Measurements from ENCODE around the gene GABRR2.
"Not testable (repeated sequence)": the region's sequence is repeated elsewhere in the genome, so short reads cannot be mapped to it uniquely, and the experiment has no call there.

The GABRR2 gene

DNA sequence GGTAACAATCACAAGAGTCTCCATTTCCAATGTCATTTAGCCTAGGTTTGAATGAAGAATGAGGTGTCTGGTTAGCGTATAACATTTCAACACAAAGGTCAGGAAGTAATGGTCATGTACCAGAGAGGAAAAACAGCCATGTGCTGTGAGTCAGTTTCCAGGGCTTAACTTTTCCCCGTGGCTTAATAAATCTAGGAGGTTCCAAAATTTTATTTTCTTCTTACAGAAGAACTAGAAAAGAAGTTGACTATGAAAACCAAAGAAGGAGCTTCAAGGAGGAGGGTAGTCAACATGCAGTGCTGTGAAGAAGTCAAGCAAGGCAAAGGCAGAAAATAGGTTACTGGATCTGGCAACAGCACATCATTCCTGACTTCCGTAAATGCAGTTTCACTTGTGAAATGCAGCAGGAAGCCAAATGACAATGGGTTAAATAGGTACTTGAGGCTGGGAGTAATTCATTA, 8.4 kb upstream of the GABRR2 start:
- no peak for DNase-seq

DNA sequence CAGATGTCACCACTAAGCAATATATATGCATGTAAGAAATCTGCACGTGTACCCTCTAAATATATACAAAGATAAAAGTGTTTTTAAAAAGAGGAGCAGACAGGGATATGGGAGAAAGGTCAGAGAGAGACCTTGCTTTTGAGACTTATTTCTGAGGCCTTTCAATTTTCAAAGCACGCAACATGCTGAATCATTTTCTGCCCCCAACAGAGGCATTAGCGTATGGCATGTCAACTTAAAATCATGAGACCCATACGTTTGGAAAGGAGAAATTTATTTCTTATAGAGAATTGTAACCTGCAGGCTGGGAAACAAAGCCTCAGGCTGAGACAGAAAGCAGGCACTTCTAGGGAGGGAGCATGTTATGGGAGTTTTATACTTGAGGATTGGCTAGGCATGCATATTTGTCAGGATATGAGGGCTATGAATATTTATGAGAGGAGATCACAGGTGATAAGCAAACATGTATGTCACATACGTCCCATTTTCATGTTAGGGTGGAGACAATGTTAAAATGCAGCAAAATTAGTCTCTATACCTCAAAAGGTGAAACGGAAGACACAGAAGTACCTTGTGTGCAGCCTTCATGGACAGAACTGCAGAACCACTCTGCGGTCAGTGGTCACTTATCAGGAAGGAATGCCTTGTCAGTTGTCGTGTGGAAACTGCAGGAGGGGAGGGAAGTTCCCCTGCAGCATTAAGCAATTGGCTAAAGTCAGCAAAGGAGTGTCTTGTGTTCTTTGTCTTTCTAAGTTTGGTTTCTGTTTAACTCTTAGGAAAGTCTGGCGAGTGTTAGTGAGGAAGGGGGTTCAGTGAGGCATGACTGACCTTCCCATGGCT, 6.3 kb upstream of the GABRR2 start:
- no peak for DNase-seq

DNA sequence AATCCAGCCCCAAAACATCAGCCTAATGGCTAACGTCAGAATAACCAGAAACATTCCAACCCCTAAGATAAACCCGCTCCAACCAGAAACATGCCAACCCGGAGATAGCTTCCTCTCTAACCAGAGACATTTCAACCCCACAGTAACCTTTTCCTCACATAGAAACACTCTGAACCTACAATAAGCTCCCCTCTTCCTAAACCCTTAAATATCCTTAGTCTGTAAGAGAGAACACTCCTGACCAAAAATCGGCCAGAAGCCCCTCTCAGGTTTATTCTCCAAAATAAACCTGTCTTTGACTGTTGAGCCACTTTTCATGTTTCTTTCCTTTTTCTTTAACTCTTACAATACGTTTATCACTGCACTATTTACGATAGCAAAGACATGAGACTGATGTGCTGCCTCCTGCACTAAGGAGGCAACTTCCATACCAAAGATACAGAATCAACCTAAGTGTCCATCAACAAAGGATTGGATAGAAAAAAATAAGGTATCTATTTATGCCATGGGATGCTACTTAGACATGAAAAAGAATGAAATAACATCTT, 5.0 kb upstream of the GABRR2 start:
- no peak for DNase-seq

DNA sequence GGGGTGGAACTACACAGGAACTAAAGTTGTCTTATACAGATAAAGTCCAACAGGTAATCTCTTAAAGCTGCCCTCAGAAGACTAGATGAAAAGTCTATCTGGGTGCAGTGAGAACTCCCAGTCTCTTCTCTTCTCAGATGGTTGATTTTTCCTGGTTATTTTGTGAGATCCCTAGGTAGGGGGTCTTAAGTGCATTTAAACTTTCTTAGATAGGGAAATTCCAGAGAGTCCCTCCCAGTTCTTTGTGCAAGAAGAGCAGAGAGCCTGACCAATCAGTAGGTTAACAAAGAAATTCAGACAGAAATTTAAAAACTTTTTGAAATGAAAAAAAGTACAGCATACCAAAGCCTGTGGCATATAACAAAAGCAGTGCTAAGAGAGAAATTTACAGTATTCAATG, 2.0 kb upstream of the GABRR2 start:
- DNase-seq, result no peak

DNA sequence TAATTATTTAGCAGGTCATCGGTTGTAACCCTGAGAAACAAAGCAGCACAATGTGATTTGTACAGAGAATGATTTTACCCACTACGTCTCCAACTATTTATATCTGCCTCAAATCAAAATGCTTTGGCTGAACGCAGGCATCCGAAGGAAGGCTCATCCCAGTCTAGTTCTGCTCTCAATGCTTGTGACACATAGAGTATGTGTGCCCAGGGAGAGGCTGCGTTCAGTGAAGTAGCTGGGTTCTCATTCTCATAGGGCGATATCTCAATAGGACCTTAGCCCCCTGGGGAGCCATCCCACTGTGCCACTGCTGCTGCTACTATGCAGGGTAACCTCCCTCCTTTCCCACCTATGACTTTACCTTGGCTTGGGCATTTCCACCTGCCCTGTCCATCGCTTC, 407 bp downstream of the GABRR2 start:
- no peak for DNase-seq

DNA sequence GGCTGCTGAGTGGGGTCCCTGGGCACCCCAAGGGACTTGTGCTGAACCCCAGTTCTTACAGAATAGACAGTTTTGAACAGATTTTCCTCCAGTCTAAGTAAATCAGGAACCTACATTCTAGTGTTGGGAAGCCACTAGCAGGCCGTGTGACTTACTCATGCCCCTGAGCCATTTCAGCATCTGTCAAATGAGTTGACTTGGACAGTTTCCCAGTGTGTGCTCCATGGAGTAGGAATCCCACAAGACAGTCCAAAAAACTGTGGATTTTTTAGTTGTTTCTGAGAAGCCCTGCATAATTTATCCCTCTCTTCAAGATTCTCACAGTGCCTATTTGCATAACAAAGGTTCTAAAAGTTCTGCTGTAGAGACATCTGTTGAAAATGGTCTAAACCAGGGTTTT, 2.1 kb downstream of the GABRR2 start:
- DNase-seq, result no peak

DNA sequence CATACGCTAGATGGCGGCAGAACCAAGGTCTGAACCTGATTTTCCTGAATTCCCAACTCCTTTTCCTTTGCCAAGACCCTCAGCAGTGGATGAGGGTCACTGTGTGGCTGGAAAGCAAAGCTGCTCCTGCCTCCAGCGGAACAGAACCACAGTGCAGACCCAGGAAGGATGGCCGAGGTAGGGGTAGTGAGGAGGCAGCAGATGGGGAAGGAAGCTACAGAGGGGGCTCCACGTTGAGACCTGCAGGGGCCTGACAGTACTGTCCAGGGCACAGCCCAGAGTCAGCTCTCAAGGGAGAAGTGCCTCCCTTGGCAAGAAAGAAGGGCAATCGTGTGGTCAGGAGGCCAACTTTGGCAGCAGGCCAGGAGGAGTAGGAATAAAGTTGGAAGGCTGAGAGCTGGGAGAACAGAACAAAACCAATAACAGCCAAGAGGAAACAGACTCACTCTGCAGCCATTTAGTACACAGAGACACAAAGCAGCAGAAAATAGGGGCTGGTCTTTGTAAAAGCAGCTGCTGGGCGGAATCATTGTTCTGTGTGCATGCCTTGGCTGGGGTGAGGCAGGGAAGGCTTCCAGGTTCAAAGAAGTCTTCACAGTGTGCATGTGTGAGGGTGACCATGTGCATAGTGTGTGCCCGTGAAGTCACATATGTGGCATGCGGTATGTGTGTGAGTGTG, 3.1 kb downstream of the GABRR2 start:
- no peak for DNase-seq

DNA sequence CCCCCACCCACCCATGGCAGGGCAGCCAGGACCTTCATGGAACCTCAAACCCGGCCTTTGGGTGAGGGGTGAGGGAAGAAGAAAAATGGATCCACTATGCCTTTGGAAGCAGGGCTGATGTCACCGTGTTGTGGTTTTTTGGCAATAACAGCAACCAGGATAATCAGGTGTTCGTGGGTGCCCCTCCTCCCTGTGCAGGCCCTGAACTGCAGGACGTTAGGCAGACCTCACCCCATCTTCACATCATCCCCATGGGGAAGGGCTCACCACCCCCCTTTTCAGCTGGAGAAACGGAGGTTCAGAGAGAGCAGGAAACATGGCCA, 3.6 kb downstream of the GABRR2 start:
- DNase-seq, result no peak

DNA sequence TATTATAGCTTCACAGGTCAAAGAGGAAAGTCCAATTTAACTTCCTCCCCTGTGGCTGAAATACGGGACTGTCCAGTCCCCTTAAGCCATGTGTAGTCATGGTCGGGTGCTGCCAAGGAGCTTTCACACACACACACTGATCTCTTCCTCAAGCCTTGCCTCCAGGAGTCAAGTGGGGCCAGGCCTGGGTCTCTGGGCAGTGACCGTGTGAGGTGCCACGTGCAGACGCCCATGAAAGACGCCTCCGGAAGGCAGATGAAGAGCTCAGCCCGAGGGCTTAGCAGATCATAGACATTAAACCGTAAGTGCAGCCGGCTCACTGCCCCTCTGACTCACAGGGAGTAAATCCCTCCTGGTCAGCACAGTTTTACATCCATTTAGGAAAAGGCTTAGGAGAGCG, 4.2 kb downstream of the GABRR2 start:
- DNase-seq, result no peak

DNA sequence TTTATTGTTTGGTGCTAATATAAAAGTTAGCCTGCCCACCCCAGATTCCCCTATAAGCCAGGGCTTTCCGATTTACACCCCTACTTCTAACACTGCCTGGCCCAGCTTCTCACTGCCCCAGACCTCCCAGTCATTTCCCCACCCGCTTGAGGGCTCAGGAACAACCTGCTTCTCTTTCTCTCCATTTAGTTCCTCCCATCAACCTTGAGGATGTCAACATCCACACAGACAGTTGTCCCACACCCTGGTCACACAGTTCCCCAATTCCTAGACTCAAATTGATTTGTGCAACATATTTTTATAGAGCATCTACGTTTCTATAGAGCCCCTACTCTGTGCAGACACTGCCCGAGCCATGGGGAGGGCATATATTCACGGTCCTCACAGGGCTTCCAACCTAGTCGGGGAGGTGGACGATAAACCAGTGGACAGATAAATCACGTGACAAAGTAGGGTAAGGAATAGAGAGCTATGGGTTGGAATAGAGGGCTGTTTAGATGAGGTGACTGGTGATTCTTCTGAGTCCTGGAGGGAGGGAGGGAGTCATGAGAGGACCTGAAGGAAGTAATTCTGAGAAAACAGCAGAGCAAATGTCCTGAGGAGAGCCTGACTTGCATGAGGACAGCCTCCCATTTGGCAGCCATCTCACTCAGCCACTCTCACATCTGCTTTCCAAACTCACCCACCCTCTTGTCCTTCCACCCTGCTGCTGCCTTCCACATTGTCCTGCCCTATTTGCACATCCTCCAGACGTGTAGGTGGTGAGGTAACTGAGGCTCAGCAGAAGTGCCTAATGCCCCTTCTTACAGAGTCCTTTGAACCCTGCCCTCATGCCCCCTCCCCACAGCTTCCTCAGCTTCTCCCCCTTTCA, 6.3 kb downstream of the GABRR2 start:
- DNase-seq, result no peak

DNA sequence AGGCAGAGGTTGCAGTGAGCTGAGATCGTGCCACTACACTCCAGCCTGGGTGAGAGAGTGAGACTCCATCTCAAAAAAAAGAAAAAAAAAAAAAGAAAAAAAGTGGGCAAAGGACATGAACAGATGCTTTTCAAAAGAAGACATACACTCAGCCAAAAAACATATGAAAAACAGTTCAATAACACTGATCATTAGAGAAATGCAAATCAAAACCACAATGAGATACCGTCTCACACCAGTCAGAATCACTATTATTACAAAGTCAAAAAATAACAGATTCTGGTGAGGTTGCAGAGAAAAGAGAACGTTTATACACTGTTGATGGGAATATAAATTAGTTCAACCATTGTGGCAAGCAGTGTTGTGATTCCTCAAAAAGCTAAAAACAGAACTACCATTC, 10.6 kb downstream of the GABRR2 start:
- not testable (repeated sequence) for DNase-seq

DNA sequence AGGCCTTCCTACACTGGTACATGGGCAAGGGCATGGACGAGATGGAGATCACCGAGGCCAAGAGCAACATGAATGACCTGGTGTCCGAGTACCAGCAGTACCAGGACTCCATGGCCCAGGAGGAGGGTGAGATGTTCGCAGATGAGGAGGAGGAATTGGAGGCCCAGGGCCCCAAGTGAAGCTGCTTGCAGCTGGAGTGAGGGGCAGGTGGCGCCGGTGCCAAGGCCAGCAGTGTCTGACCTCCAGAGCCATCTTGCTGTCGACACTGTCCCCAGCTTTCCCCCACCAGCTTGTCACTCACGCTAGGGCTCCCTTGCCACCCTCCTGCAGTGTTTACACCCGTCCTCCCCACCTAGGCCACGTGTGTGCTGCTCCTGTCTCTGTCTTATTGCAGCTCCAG, 12.2 kb downstream of the GABRR2 start:
- DNase-seq, result no peak

DNA sequence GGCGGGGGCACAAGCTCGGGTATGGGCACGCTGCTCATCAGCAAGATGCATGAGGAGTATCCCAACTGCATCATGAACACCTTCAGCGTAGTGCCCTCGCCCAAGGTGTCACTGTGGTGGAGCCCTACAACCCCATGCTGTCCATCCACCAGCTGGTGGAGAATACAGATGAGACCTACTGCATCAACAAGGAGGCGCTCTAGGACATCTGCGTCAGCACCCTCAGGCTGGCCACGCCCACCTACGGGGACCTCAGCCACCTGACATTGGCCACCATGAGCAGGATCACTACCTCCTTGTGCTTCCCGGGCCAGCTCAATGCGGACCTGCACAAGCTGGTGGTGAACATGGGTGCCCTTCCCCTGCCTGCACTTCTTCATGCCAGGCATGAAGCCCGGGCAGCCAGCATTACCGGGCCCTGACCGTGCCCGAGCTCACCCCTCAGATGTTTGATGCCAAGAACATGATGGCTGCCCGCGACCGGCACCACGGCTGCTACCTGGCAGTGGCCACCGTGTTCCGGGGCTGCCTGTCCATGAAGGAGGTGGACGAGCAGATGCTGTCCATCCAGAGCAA, 12.8 kb downstream of the GABRR2 start:
- DNase-seq, result no peak

DNA sequence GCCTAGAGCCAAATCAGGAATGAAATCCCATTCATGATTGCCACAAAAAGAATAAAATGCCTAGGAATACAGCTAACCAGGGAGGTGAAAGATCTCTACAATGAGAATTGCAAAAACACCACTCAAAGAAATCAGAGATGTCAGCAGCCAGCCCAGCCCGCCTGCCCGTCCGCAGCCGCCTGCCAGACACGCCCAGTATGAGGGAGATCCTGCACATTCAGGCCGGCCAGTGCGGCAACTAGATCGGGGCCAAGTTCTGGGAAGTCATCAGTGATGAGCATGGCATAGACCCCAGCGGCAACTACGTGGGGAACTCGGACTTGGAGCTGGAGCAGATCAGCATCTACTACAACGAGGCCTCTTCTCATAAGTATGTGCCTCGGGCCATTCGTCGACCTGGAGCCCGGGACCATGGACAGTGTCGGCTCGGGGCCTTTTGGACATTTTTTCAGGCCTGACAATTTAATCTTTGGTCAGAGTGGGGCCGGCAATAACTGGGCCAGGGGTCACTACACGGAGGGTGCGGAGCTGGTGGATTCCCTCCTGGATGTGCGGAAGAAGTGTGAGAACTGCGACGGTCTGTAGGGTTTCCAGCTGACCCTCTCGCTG, 13.4 kb downstream of the GABRR2 start:
- DNase-seq, result no peak

DNA sequence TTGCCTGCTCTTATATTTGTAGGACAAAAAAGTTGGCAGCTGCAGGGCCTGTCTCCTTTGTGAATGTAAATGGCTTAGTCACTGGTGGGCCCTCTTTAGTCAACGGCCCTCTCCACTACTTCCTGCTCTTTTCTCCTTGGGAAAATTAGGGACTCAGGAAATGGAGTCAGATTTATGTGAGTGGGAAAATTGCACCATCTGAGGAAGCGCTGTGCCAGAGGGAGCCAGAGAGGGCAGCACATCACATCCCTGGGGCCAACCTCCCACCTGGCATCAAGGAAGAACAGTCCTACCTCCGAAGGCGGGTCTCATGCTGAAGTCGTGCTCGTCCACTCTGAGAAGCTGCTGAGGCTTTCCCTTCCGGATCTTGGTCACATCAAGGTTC, 15.6 kb downstream of the GABRR2 start:
- no peak for DNase-seq

DNA sequence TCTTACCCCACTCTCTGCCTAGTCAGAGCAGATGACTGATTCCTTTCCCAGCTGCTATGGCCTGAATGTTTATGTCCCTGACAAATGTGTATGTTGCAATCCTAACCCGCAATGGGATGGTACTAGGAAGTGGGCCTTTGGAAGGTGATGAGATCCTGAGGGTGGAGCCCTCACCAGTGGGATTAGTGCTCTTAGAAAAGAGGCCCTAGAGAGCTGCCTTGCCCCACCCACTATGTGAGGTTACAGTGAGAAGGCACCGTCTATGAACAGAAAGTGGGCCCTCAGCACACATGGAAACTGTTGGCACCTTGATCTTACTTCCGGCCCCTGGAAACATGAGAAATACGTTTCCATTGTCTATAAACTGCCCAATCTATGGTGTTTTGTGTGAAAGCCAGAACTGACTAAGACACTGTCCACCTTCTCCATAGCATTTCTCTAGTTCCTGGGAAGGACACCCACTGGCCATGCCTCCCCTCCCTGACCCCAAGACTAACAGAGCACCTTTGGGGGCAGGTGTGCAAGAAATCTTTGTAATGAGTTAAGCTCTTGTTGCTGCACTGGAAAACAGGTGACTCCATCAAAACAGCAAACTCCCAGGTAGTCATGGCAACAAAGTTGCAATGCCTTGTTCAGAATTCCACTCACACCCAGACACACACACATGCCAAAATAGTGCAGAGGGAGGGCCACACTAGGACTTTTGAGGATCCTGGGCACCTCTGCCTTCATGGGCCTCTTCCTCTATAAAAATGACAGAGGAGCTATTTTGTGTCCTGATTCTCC, 16.2 kb downstream of the GABRR2 start:
- DNase-seq, result no peak

DNA sequence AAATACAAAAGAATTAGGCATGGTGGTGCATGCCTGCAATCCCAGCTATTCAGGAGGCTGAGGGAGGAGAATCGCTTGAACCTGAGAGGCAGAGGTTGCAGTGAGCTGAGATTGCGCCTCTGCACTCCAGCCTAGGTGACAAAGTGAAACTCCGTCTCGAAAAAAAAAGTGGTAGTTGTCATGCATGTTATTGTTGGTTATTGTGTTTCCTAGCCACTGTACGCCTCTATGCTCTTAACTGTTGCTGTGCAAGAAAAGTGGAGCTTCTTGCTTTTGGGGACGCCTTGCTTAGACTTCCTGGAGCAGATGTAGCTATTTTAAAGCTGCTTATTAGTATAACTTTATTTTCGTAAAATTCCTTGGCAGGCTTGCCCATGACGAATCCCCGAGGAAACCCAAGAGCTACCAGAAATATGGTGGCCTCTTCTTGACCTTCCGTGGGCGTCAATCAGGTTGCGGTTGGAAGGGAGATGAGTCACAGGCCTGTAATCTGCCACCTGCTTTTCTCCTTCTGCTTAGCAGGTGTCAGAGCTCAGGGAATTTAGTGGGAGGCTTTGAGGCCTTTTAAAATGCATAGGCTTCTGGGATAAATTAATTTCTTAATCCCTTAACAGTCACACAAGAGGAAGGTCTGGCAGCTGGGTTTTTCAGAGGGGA, 17.3 kb downstream of the GABRR2 start:
- DNase-seq, result peak; percentile 54

DNA sequence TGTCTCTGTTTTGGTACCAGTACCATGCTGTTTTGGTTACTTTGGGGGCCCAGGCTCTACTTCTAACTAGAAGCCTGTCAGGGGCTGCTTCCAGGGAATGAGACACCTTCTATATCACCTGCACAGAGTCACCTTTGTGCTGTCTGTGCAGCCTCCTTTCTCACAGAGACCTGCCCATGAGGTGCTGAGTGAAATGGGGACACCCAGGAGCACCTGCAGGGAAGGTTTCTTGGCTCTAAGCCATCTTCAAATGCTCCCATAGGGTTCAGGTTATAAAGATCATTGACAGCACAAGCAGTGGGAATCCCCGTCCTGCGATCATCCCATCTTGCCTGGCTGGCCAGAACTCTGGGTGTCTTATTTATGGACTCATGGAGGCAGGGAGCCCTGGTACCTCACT, 19.1 kb downstream of the GABRR2 start:
- no peak for DNase-seq

DNA sequence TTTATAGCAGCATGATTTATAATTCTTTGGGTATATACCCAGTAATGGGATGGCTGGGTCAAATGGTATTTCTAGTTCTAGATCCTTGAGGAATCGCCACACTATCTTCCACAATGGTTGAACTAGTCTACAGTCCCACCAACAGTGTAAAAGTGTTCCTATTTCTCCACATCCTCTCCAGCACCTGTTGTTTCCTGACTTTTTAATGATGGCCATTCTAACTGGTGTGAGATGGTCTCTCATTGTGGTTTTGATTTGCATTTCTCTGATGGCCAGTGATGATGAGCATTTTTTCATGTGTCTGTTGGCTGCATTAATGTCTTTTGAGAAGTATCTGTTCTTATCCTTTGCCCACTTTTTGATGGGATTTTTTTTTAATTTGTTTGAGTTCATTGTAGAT, 20.0 kb downstream of the GABRR2 start:
- not testable (repeated sequence) for DNase-seq

DNA sequence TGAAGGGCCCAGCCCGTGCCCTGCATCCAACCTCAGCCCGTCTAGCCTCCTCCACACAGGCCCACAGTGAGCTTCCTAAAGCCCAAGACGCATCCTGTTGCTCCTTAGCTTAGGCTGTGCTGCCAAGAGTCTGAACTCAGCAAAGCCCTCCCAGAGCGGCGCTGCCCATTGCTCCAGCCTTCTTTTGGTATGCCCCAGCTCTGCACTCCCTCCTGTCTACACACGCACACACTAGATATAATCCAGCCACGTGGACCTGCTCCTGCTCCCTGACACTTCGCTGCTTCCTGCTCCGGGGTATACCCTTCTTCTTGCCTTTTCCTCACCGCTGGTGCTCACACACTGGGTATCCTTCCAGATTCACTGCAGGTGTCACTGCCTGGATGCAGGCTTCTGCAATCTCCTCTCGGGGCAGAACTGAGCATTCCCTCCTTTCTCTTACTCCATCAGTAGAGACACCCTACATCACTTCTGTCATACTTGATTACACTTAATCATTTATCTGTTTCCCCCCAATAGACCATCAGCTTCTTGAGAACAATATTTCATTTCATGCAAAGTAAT, 23.8 kb downstream of the GABRR2 start:
- no peak for DNase-seq

Data from NCI-H2171 (cell line).